Measurements from ENCODE around the gene GTPBP3. TPM values are rescaled to one million over a fixed set of nuclear protein-coding genes. Genes with fewer than 3 reads are reported as not detected.

Gene GTPBP3
- total and polyA plus RNA-seq, 2 experiments from 2014 or later: 25.4 to 67.8 TPM

GRCh38 chr19:17328517-17329365 lies 8.6 kb upstream of the GTPBP3 start:
- ATAC-seq (peak; percentile 10), DNase-seq (ENCODE audit: low spot score) (peak; percentile 68)
- Histone ChIP-seq H3K27ac (ENCODE audit: low read depth) (peak overlapping the region; percentile 89), H3K4me3 (peak overlapping the region; percentile 90), H2AFZ (no peak overlapping the region; the same call in 1 of the 2 replicates), H3F3A (replicated peaks; ENCODE audit: low read depth) (peaks cover 26% of the 10 kb centered on the region), H3K9me2 (ENCODE audit: insufficient read depth) (no peaks in the 10 kb centered on the region), H3K4me1 (ENCODE audit: insufficient read depth) (peaks cover 16% of the 10 kb centered on the region), H3K36me3 (ENCODE audit: insufficient read depth) (no peaks in the 10 kb centered on the region), H3K79me2 (replicated peaks; ENCODE audit: insufficient read depth) (no peaks in the 10 kb centered on the region), H3K4me2 (peak overlapping the region; percentile 93), H4K20me1 (replicated peaks; ENCODE audit: insufficient read depth) (no peaks in the 10 kb centered on the region), H3K27me3 (ENCODE audit: insufficient read depth) (peaks cover 9% of the 10 kb centered on the region; the same call in 1 of the 2 replicates)
- Mint-ChIP-seq H3K27me3 (ENCODE audit: insufficient read depth, low read depth, poor library complexity) (peaks cover 16% of the 10 kb centered on the region), H3K4me3 (peak overlapping the region; percentile 90; the same call in 2 of the 3 replicates), H3K4me1 (peaks cover 21% of the 10 kb centered on the region), H3K9me3 (peaks cover 2% of the 10 kb centered on the region; the same call in 1 of the 3 replicates), H3K36me3 (ENCODE audit: low read depth) (peaks cover 24% of the 10 kb centered on the region), H3K27ac (no peak overlapping the region)
- TF ChIP-seq, protein P1, sequence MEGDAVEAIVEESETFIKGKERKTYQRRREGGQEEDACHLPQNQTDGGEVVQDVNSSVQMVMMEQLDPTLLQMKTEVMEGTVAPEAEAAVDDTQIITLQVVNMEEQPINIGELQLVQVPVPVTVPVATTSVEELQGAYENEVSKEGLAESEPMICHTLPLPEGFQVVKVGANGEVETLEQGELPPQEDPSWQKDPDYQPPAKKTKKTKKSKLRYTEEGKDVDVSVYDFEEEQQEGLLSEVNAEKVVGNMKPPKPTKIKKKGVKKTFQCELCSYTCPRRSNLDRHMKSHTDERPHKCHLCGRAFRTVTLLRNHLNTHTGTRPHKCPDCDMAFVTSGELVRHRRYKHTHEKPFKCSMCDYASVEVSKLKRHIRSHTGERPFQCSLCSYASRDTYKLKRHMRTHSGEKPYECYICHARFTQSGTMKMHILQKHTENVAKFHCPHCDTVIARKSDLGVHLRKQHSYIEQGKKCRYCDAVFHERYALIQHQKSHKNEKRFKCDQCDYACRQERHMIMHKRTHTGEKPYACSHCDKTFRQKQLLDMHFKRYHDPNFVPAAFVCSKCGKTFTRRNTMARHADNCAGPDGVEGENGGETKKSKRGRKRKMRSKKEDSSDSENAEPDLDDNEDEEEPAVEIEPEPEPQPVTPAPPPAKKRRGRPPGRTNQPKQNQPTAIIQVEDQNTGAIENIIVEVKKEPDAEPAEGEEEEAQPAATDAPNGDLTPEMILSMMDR (conservative IDR thresholded peaks at IDR 0.05; ENCODE audit: low read depth in 2 of 2): peak in 1 of 2 experiments; percentile 46; a peak in 2 of 4 replicates
- TF ChIP-seq, protein P2, sequence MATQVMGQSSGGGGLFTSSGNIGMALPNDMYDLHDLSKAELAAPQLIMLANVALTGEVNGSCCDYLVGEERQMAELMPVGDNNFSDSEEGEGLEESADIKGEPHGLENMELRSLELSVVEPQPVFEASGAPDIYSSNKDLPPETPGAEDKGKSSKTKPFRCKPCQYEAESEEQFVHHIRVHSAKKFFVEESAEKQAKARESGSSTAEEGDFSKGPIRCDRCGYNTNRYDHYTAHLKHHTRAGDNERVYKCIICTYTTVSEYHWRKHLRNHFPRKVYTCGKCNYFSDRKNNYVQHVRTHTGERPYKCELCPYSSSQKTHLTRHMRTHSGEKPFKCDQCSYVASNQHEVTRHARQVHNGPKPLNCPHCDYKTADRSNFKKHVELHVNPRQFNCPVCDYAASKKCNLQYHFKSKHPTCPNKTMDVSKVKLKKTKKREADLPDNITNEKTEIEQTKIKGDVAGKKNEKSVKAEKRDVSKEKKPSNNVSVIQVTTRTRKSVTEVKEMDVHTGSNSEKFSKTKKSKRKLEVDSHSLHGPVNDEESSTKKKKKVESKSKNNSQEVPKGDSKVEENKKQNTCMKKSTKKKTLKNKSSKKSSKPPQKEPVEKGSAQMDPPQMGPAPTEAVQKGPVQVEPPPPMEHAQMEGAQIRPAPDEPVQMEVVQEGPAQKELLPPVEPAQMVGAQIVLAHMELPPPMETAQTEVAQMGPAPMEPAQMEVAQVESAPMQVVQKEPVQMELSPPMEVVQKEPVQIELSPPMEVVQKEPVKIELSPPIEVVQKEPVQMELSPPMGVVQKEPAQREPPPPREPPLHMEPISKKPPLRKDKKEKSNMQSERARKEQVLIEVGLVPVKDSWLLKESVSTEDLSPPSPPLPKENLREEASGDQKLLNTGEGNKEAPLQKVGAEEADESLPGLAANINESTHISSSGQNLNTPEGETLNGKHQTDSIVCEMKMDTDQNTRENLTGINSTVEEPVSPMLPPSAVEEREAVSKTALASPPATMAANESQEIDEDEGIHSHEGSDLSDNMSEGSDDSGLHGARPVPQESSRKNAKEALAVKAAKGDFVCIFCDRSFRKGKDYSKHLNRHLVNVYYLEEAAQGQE (IDR thresholded peaks at IDR 0.05; ENCODE audit: unreplicated experiment): no peak
- no peak for TF ChIP-seq ZNF331 (CRISPR knock-in tag; IDR thresholded peaks at IDR 0.05; ENCODE audit: low read depth)
- 0 out of 2 replicates have a peak, but pooled peaks have one; percentile 35 for TF ChIP-seq POLR2AphosphoS5 (IDR thresholded peaks at IDR 0.05; ENCODE audit: low read depth)
- TF ChIP-seq, protein P3, sequence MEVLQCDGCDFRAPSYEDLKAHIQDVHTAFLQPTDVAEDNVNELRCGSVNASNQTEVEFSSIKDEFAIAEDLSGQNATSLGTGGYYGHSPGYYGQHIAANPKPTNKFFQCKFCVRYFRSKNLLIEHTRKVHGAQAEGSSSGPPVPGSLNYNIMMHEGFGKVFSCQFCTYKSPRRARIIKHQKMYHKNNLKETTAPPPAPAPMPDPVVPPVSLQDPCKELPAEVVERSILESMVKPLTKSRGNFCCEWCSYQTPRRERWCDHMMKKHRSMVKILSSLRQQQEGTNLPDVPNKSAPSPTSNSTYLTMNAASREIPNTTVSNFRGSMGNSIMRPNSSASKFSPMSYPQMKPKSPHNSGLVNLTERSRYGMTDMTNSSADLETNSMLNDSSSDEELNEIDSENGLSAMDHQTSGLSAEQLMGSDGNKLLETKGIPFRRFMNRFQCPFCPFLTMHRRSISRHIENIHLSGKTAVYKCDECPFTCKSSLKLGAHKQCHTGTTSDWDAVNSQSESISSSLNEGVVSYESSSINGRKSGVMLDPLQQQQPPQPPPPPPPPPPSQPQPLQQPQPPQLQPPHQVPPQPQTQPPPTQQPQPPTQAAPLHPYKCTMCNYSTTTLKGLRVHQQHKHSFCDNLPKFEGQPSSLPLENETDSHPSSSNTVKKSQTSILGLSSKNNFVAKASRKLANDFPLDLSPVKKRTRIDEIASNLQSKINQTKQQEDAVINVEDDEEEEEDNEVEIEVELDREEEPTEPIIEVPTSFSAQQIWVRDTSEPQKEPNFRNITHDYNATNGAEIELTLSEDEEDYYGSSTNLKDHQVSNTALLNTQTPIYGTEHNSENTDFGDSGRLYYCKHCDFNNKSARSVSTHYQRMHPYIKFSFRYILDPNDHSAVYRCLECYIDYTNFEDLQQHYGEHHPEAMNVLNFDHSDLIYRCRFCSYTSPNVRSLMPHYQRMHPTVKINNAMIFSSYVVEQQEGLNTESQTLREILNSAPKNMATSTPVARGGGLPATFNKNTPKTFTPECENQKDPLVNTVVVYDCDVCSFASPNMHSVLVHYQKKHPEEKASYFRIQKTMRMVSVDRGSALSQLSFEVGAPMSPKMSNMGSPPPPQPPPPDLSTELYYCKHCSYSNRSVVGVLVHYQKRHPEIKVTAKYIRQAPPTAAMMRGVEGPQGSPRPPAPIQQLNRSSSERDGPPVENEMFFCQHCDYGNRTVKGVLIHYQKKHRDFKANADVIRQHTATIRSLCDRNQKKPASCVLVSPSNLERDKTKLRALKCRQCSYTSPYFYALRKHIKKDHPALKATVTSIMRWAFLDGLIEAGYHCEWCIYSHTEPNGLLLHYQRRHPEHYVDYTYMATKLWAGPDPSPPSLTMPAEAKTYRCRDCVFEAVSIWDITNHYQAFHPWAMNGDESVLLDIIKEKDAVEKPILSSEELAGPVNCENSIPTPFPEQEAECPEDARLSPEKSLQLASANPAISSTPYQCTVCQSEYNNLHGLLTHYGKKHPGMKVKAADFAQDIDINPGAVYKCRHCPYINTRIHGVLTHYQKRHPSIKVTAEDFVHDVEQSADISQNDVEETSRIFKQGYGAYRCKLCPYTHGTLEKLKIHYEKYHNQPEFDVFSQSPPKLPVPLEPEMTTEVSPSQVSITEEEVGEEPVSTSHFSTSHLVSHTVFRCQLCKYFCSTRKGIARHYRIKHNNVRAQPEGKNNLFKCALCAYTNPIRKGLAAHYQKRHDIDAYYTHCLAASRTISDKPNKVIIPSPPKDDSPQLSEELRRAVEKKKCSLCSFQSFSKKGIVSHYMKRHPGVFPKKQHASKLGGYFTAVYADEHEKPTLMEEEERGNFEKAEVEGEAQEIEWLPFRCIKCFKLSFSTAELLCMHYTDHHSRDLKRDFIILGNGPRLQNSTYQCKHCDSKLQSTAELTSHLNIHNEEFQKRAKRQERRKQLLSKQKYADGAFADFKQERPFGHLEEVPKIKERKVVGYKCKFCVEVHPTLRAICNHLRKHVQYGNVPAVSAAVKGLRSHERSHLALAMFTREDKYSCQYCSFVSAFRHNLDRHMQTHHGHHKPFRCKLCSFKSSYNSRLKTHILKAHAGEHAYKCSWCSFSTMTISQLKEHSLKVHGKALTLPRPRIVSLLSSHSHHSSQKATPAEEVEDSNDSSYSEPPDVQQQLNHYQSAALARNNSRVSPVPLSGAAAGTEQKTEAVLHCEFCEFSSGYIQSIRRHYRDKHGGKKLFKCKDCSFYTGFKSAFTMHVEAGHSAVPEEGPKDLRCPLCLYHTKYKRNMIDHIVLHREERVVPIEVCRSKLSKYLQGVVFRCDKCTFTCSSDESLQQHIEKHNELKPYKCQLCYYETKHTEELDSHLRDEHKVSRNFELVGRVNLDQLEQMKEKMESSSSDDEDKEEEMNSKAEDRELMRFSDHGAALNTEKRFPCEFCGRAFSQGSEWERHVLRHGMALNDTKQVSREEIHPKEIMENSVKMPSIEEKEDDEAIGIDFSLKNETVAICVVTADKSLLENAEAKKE (CRISPR knock-in tag; IDR thresholded peaks at IDR 0.05): no peak
- TF ChIP-seq JUNB (IDR thresholded peaks at IDR 0.05; ENCODE audit: unreplicated experiment): no peak
- no peak for TF ChIP-seq EZH2 (IDR thresholded peaks at IDR 0.05; ENCODE audit: low read depth, unreplicated experiment)
- TF ChIP-seq ZNF114 (CRISPR knock-in tag; IDR thresholded peaks at IDR 0.05): no peak
- TF ChIP-seq STAT1 (IDR thresholded peaks at IDR 0.05; ENCODE audit: unreplicated experiment): no peak
- TF ChIP-seq EZH2phosphoT487 (IDR thresholded peaks at IDR 0.05; ENCODE audit: unreplicated experiment): no peak
- no peak for TF ChIP-seq ETS1 (IDR thresholded peaks at IDR 0.05)
- no peak for TF ChIP-seq NANOG (IDR thresholded peaks at IDR 0.05; ENCODE audit: borderline replicate concordance)
- TF ChIP-seq CREB1 (CRISPR knock-in tag; IDR thresholded peaks at IDR 0.05; ENCODE audit: low read depth): no peak
